ENCODE measurements around the gene C22orf39.

C22orf39 gene

DNA sequence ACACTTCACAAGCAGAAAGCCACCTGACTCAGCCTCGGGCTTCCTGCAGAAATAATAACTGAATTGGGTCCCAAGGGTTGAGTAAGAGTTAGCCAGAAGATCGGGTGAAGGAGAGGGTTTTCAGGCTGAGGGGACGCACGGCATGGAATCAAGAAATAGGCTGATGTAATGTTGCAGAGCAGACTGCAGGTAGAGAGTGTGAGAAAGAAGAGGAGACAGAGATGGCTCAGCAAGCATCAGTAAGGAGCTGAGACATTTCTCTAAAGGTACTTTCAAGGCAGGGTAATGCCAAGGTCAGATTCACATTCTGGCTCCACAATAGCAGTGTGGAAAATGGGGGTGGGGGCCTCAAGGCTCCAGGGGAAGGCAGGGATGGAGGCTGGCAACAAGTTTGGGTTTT lies 34.6 kb downstream of the C22orf39 start:
- Histone ChIP-seq H3K4me1 (ENCODE audit: insufficient read depth, low read length) (no peaks in the 10 kb centered on the region), H3K9me3 (ENCODE audit: insufficient read depth, low read depth, low read length) (no peaks in the 10 kb centered on the region), H3K27me3 (ENCODE audit: insufficient read depth, low read length) (no peaks in the 10 kb centered on the region), H3K4me3 (ENCODE audit: low read length) (no peak overlapping the region), H3K36me3 (ENCODE audit: insufficient read depth, low read depth, low read length) (peaks cover 27% of the 10 kb centered on the region), H3K9ac (ENCODE audit: low read depth, low read length) (no peak overlapping the region), H3K27ac (ENCODE audit: low read length) (no peak overlapping the region)

DNA sequence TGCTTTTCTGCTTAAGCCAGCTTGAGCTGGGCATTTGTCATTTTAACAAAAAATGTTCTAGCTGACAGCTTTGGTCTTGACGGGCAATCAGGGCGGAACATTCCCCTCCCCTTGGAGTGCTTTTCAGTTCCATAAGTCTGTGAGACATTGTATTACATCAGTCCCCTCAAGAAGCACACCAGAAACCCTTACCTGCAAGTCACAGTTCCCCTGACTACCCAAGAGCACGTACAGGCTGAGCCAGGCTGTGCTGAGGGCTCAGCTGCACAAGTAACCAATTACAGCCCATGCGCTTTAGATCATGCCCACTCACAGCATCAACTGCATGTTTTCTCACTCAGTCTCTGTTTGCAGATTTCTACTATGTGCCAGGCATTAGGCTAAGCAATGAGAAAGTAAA lies 35.0 kb downstream of the C22orf39 start:
- H3K4me3 ChIP-seq (ENCODE audit: low read length): no peak overlapping the region
- peaks cover 31% of the 10 kb centered on the region for H3K36me3 ChIP-seq (ENCODE audit: insufficient read depth, low read depth, low read length)
- no peak overlapping the region for H3K9ac ChIP-seq (ENCODE audit: low read depth, low read length)
- no peaks in the 10 kb centered on the region for H3K27me3 ChIP-seq (ENCODE audit: insufficient read depth, low read length)
- no peak overlapping the region for H3K27ac ChIP-seq (ENCODE audit: low read length)
- H3K4me1 ChIP-seq (ENCODE audit: insufficient read depth, low read length): no peaks in the 10 kb centered on the region
- no peaks in the 10 kb centered on the region for H3K9me3 ChIP-seq (ENCODE audit: insufficient read depth, low read depth, low read length)

DNA sequence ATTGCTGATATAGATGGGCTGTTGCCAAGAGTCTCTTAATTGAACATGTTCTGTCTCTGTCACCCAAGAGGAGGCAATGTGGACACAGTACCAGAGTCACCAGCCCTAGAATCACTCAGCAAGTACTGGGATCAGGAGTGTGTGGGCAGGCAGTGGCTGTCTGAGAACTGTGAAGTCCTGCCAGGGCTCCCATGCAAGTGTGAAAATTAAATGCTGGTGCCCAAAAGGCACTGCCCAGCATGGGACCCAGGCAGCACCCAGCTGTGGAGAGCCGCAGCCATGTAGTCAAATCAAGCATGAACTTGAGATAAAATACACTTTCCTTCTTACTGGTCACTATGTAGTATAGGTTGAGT lies 35.8 kb downstream of the C22orf39 start:
- Histone ChIP-seq H3K9ac (ENCODE audit: low read depth, low read length) (no peak overlapping the region), H3K27me3 (ENCODE audit: insufficient read depth, low read length) (no peaks in the 10 kb centered on the region), H3K4me1 (ENCODE audit: insufficient read depth, low read length) (no peaks in the 10 kb centered on the region), H3K27ac (ENCODE audit: low read length) (no peak overlapping the region), H3K36me3 (ENCODE audit: insufficient read depth, low read depth, low read length) (peaks cover 40% of the 10 kb centered on the region), H3K4me3 (ENCODE audit: low read length) (no peak overlapping the region), H3K9me3 (ENCODE audit: insufficient read depth, low read depth, low read length) (no peaks in the 10 kb centered on the region)

DNA sequence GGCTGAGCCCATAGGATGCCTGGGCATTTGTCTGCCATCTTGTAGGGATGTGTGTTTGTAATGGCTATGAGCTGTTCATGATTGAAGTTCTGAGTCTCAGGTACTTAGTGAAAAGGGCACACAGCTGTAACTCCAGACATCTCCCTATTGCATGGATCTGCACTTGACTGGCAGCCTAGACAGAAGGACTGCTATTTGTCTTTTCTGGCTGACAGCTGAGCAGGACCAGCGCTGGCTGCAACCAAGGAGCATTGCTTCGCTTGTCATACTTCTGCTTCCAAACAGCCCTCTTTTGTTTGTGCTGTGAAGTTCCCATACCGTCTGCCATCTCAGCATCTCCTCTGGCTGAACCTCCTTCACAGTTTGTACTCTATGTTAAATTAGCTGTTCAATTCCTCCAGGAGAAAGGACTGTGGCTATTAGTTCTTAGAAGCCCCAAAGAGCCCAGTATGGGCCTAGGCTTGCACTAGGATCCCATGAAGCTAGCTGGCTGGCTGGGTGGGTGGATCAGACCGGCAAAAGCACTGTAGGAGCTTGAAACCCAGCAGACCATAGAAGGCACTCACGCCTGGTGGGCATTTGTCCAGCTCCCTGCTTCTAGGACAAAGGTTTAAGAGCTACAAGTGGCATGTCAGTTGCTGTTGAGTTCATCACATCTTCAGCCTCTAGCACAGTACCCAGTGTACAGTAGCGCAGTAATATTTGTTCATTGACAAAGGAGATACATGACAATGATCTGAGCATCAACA lies 36.4 kb downstream of the C22orf39 start:
- Histone ChIP-seq H3K36me3 (ENCODE audit: insufficient read depth, low read depth, low read length) (peaks cover 45% of the 10 kb centered on the region), H3K9me3 (ENCODE audit: insufficient read depth, low read depth, low read length) (no peaks in the 10 kb centered on the region), H3K4me3 (ENCODE audit: low read length) (no peak overlapping the region), H3K27me3 (ENCODE audit: insufficient read depth, low read length) (no peaks in the 10 kb centered on the region), H3K4me1 (ENCODE audit: insufficient read depth, low read length) (no peaks in the 10 kb centered on the region), H3K27ac (ENCODE audit: low read length) (no peak overlapping the region), H3K9ac (ENCODE audit: low read depth, low read length) (no peak overlapping the region)

- H3K9ac ChIP-seq (ENCODE audit: low read depth, low read length): no peak overlapping the region
Measured at GRCh38 chr22:19407649-19408606, 39.6 kb downstream of the C22orf39 start.

DNA sequence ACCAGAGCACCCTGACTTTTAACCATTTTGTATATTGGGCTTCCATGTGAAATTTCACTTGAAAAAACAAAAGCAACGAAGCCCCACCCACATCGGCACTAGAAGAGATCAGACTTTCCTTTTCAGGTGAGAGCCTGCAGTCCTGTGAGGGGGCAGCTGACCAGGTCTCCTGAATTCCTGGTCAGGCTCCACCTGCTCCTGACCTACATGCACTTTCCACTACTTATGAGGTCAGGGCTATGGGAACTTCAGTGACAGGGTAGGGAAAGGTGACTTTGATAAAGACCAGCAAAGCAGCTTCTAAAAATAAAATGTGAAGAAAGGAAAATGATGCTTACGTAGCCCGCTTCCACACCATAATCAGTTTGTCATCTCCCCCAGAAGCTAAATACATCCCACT lies 40.7 kb downstream of the C22orf39 start:
- Histone ChIP-seq H3K36me3 (ENCODE audit: insufficient read depth, low read depth, low read length) (peaks cover 76% of the 10 kb centered on the region), H3K4me3 (ENCODE audit: low read length) (no peak overlapping the region), H3K9ac (ENCODE audit: low read depth, low read length) (no peak overlapping the region), H3K4me1 (ENCODE audit: insufficient read depth, low read length) (no peaks in the 10 kb centered on the region), H3K27me3 (ENCODE audit: insufficient read depth, low read length) (no peaks in the 10 kb centered on the region), H3K27ac (ENCODE audit: low read length) (no peak overlapping the region), H3K9me3 (ENCODE audit: insufficient read depth, low read depth, low read length) (no peaks in the 10 kb centered on the region)

More at GRCh38 chr22:19407649-19408606, 39.6 kb downstream of the C22orf39 start:
- Histone ChIP-seq H3K27me3 (ENCODE audit: insufficient read depth, low read length) (no peaks in the 10 kb centered on the region), H3K4me3 (ENCODE audit: low read length) (no peak overlapping the region), H3K36me3 (ENCODE audit: insufficient read depth, low read depth, low read length) (peaks cover 67% of the 10 kb centered on the region), H3K27ac (ENCODE audit: low read length) (no peak overlapping the region), H3K4me1 (ENCODE audit: insufficient read depth, low read length) (no peaks in the 10 kb centered on the region), H3K9me3 (ENCODE audit: insufficient read depth, low read depth, low read length) (no peaks in the 10 kb centered on the region)

GRCh38 chr22:19406281-19406811 lies 41.2 kb downstream of the C22orf39 start:
- Histone ChIP-seq H3K27ac (ENCODE audit: low read length) (no peak overlapping the region), H3K27me3 (ENCODE audit: insufficient read depth, low read length) (no peaks in the 10 kb centered on the region), H3K36me3 (ENCODE audit: insufficient read depth, low read depth, low read length) (peaks cover 79% of the 10 kb centered on the region), H3K9me3 (ENCODE audit: insufficient read depth, low read depth, low read length) (no peaks in the 10 kb centered on the region), H3K4me1 (ENCODE audit: insufficient read depth, low read length) (no peaks in the 10 kb centered on the region), H3K4me3 (ENCODE audit: low read length) (no peak overlapping the region), H3K9ac (ENCODE audit: low read depth, low read length) (no peak overlapping the region)

- Histone ChIP-seq H3K27ac (ENCODE audit: low read length) (no peak overlapping the region), H3K27me3 (ENCODE audit: insufficient read depth, low read length) (no peaks in the 10 kb centered on the region), H3K36me3 (ENCODE audit: insufficient read depth, low read depth, low read length) (peaks cover 84% of the 10 kb centered on the region), H3K4me3 (ENCODE audit: low read length) (no peak overlapping the region), H3K9ac (ENCODE audit: low read depth, low read length) (no peak overlapping the region), H3K4me1 (ENCODE audit: insufficient read depth, low read length) (no peaks in the 10 kb centered on the region), H3K9me3 (ENCODE audit: insufficient read depth, low read depth, low read length) (no peaks in the 10 kb centered on the region)
Measured at GRCh38 chr22:19405652-19406051, 41.9 kb downstream of the C22orf39 start.

DNA sequence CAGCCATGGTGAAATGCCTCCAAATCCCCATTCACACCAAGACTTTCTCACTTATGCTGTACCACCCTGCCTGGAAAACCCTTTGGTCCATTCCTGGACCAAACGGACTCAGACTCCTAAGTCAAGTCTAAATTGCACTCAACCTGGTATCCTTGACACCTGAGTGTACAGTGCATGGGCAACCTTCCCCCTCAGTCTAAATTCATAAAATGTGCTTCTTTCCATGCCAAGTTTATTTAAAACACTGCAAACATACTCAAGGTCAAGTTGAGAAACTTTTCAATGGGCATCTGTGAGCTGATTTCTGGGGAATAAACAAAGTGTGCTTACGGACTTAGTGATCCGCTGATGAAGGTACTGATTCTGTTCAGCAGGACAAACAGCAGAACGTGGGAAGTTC lies 42.4 kb downstream of the C22orf39 start:
- Histone ChIP-seq H3K4me3 (ENCODE audit: low read length) (no peak overlapping the region), H3K9ac (ENCODE audit: low read depth, low read length) (no peak overlapping the region), H3K36me3 (ENCODE audit: insufficient read depth, low read depth, low read length) (peaks cover 84% of the 10 kb centered on the region), H3K27me3 (ENCODE audit: insufficient read depth, low read length) (no peaks in the 10 kb centered on the region), H3K4me1 (ENCODE audit: insufficient read depth, low read length) (no peaks in the 10 kb centered on the region), H3K9me3 (ENCODE audit: insufficient read depth, low read depth, low read length) (no peaks in the 10 kb centered on the region), H3K27ac (ENCODE audit: low read length) (no peak overlapping the region)

- H3K9ac ChIP-seq (ENCODE audit: low read depth, low read length): no peak overlapping the region
- H3K36me3 ChIP-seq (ENCODE audit: insufficient read depth, low read depth, low read length): peaks cover 84% of the 10 kb centered on the region
- H3K9me3 ChIP-seq (ENCODE audit: insufficient read depth, low read depth, low read length): no peaks in the 10 kb centered on the region
- no peaks in the 10 kb centered on the region for H3K4me1 ChIP-seq (ENCODE audit: insufficient read depth, low read length)
- H3K27me3 ChIP-seq (ENCODE audit: insufficient read depth, low read length): no peaks in the 10 kb centered on the region
- H3K27ac ChIP-seq (ENCODE audit: low read length): no peak overlapping the region
- no peak overlapping the region for H3K4me3 ChIP-seq (ENCODE audit: low read length)
Measured at GRCh38 chr22:19404676-19405075, 42.8 kb downstream of the C22orf39 start.

GRCh38 chr22:19402642-19403191 lies 44.8 kb downstream of the C22orf39 start:
- no peaks in the 10 kb centered on the region for H3K27me3 ChIP-seq (ENCODE audit: insufficient read depth, low read length)
- H3K9me3 ChIP-seq (ENCODE audit: insufficient read depth, low read depth, low read length): no peaks in the 10 kb centered on the region
- H3K27ac ChIP-seq (ENCODE audit: low read length): no peak overlapping the region
- H3K4me1 ChIP-seq (ENCODE audit: insufficient read depth, low read length): no peaks in the 10 kb centered on the region
- no peak overlapping the region for H3K4me3 ChIP-seq (ENCODE audit: low read length)
- H3K9ac ChIP-seq (ENCODE audit: low read depth, low read length): no peak overlapping the region
- peaks cover 85% of the 10 kb centered on the region for H3K36me3 ChIP-seq (ENCODE audit: insufficient read depth, low read depth, low read length)

All from iPS-20b (cell line).